ENCODE results near the gene ABCB11. TPM values are rescaled to one million over a fixed set of nuclear protein-coding genes. Genes with fewer than 3 reads are reported as not detected.

ABCB11 gene
- total and polyA plus RNA-seq, 9 of the 15 experiments (the other 6 are each of a cell fraction or from before 2014, with no cell fraction given) = 0.04 to 0.51 (median 0.10) TPM; not detected in 1

DNA sequence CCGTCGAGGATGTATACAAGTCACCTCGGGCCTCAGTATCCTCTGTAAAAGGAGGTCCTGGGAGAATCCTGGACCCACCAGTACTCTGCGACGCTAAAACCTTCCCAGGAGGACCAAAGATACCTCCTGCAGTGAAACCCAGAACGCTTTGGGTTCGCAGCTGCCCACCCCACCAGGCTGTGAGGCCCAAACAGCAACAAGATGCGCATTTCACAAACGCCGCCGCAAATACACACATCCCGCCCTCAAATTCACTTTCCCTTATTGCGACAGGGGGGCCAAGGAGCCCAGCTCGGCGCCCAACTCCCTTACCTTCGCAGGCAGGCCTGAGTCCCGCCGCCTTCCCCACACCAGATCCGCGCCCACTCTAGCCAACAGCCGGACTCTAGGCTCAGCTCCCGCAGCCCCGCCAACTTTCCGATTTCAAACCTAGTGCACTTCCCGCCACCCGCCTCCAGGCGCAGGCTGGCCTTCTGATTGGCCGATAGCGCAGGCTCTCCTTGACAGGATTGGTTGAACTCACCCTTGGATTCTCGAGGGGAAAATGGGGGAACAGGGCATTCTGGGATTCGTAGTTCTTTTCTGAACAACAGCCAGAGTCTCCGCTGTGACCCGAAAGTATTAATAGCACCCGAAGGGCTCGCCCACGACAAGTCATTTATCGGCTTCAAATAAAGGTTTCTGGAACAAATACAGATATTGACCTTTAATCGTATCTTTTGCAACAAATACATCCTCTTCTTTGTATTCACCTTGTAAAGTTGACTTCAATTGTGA, 140.9 kb downstream of the ABCB11 start, which contains the start of gene SPC25 (continued):
- TF ChIP-seq, protein P1, sequence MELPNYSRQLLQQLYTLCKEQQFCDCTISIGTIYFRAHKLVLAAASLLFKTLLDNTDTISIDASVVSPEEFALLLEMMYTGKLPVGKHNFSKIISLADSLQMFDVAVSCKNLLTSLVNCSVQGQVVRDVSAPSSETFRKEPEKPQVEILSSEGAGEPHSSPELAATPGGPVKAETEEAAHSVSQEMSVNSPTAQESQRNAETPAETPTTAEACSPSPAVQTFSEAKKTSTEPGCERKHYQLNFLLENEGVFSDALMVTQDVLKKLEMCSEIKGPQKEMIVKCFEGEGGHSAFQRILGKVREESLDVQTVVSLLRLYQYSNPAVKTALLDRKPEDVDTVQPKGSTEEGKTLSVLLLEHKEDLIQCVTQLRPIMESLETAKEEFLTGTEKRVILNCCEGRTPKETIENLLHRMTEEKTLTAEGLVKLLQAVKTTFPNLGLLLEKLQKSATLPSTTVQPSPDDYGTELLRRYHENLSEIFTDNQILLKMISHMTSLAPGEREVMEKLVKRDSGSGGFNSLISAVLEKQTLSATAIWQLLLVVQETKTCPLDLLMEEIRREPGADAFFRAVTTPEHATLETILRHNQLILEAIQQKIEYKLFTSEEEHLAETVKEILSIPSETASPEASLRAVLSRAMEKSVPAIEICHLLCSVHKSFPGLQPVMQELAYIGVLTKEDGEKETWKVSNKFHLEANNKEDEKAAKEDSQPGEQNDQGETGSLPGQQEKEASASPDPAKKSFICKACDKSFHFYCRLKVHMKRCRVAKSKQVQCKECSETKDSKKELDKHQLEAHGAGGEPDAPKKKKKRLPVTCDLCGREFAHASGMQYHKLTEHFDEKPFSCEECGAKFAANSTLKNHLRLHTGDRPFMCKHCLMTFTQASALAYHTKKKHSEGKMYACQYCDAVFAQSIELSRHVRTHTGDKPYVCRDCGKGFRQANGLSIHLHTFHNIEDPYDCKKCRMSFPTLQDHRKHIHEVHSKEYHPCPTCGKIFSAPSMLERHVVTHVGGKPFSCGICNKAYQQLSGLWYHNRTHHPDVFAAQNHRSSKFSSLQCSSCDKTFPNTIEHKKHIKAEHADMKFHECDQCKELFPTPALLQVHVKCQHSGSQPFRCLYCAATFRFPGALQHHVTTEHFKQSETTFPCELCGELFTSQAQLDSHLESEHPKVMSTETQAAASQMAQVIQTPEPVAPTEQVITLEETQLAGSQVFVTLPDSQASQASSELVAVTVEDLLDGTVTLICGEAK (IDR thresholded peaks at IDR 0.05) = peak; percentile 87
- TF ChIP-seq, protein P1 (CRISPR knock-in tag; IDR thresholded peaks at IDR 0.05) = no peak
- TF ChIP-seq, protein P2, sequence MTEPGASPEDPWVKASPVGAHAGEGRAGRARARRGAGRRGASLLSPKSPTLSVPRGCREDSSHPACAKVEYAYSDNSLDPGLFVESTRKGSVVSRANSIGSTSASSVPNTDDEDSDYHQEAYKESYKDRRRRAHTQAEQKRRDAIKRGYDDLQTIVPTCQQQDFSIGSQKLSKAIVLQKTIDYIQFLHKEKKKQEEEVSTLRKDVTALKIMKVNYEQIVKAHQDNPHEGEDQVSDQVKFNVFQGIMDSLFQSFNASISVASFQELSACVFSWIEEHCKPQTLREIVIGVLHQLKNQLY (CRISPR knock-in tag; conservative IDR thresholded peaks at IDR 0.05) = no peak
- peak; percentile 54 for TF ChIP-seq SMAD1 (IDR thresholded peaks at IDR 0.05; ENCODE audit: low read depth, low read length, partially characterized antibody)
- TF ChIP-seq WHSC1 (IDR thresholded peaks at IDR 0.05; ENCODE audit: low read length) = no peak
- peak; percentile 99 for TF ChIP-seq MBD2 (IDR thresholded peaks at IDR 0.05; ENCODE audit: borderline replicate concordance, low read depth)
- TF ChIP-seq HOXB6 (CRISPR knock-in tag; IDR thresholded peaks at IDR 0.05; ENCODE audit: borderline replicate concordance) = no peak
- no peak for TF ChIP-seq ZZZ3 (IDR thresholded peaks at IDR 0.05)
- TF ChIP-seq TEAD1 (CRISPR knock-in tag; IDR thresholded peaks at IDR 0.05) = peak in 1 of 2 experiments; percentile 70; a peak in 2 of 4 replicates
- TF ChIP-seq, protein P3, sequence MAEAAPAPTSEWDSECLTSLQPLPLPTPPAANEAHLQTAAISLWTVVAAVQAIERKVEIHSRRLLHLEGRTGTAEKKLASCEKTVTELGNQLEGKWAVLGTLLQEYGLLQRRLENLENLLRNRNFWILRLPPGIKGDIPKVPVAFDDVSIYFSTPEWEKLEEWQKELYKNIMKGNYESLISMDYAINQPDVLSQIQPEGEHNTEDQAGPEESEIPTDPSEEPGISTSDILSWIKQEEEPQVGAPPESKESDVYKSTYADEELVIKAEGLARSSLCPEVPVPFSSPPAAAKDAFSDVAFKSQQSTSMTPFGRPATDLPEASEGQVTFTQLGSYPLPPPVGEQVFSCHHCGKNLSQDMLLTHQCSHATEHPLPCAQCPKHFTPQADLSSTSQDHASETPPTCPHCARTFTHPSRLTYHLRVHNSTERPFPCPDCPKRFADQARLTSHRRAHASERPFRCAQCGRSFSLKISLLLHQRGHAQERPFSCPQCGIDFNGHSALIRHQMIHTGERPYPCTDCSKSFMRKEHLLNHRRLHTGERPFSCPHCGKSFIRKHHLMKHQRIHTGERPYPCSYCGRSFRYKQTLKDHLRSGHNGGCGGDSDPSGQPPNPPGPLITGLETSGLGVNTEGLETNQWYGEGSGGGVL (CRISPR knock-in tag; IDR thresholded peaks at IDR 0.05) = no peak
- peak; percentile 72 for TF ChIP-seq SPI1 (IDR thresholded peaks at IDR 0.05; ENCODE audit: borderline replicate concordance, low read depth, low read length)
- TF ChIP-seq CBFB (CRISPR knock-in tag; IDR thresholded peaks at IDR 0.05) = no peak
- TF ChIP-seq ZNF274 (IDR thresholded peaks at IDR 0.05; ENCODE audit: borderline replicate concordance, low read depth, low read length) = no peak
- TF ChIP-seq FOXJ3 (CRISPR knock-in tag; IDR thresholded peaks at IDR 0.05) = no peak
- TF ChIP-seq KHSRP (IDR thresholded peaks at IDR 0.05) = no peak
